ENCODE data around the gene STX8.

STX8 gene

DNA sequence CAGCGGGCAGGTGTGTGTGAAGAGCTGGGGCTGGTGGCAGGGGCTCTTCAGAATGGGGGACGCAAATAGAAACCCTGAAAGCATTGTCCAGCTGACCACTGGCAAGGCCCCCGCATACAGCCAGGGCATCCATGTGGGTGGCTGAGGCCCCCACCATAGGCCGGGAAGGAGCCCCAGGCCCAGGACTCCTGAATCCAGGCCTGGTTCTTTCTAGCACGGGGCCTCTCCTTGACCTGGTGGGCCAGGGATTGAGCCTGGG lies 353.8 kb downstream of the STX8 start:
- H3K4me3 ChIP-seq (ENCODE audit: low read depth, low read length), result no peak overlapping the region
- POLR2A ChIA-PET, result no interaction called here
- no peak for DNase-seq (ENCODE audit: low read depth, low spot score)
- TF ChIP-seq, protein P1, sequence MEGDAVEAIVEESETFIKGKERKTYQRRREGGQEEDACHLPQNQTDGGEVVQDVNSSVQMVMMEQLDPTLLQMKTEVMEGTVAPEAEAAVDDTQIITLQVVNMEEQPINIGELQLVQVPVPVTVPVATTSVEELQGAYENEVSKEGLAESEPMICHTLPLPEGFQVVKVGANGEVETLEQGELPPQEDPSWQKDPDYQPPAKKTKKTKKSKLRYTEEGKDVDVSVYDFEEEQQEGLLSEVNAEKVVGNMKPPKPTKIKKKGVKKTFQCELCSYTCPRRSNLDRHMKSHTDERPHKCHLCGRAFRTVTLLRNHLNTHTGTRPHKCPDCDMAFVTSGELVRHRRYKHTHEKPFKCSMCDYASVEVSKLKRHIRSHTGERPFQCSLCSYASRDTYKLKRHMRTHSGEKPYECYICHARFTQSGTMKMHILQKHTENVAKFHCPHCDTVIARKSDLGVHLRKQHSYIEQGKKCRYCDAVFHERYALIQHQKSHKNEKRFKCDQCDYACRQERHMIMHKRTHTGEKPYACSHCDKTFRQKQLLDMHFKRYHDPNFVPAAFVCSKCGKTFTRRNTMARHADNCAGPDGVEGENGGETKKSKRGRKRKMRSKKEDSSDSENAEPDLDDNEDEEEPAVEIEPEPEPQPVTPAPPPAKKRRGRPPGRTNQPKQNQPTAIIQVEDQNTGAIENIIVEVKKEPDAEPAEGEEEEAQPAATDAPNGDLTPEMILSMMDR (IDR thresholded peaks at IDR 0.05; ENCODE audit: insufficient read depth, low read length, missing control alignments), result no peak
- CTCF ChIA-PET, result no interaction called here

DNA sequence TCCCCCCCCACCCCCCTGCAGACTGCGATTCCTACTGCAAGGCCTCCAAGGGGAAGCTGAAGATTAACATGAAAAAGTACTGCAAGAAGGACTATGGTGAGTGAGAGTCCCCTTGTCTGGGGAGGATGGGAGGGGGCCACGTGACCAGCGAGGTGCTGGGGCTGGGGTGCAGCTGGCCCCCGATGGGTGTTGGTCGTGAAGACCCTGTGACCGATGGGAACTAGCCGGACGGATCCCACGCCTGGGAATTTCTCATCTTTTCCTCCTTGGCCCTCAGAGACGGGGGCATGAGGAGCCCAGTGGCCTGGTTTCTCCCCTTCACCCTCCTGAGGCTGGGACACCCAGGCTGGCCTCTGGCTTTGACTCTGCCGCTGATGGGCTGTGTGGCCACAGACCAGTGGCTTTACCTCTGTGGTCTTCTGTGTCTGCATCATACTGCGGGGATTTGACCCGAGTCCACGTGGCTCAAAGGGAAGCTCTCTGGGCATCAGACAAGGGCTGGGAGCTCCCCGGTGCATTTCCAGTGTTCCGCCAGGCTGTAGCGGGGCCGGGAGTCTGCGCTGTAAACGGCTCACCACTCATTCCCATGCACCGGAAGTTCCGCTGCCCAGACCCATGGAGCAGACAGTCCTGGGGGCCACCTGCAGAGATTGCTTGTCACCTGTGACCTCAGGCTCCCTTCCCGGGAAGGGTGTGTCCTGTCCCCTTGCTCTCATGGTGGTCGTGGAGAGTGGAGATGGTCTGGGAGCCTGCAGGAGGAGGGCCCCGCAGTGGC lies 354.3 kb downstream of the STX8 start:
- TF ChIP-seq, protein P1 (IDR thresholded peaks at IDR 0.05; ENCODE audit: insufficient read depth, low read length, missing control alignments), result no peak
- no peak for DNase-seq (ENCODE audit: low read depth, low spot score)
- H3K4me3 ChIP-seq (ENCODE audit: low read depth, low read length), result no peak overlapping the region
- ChIA-PET CTCF (no interaction called here), POLR2A (no interaction called here)

DNA sequence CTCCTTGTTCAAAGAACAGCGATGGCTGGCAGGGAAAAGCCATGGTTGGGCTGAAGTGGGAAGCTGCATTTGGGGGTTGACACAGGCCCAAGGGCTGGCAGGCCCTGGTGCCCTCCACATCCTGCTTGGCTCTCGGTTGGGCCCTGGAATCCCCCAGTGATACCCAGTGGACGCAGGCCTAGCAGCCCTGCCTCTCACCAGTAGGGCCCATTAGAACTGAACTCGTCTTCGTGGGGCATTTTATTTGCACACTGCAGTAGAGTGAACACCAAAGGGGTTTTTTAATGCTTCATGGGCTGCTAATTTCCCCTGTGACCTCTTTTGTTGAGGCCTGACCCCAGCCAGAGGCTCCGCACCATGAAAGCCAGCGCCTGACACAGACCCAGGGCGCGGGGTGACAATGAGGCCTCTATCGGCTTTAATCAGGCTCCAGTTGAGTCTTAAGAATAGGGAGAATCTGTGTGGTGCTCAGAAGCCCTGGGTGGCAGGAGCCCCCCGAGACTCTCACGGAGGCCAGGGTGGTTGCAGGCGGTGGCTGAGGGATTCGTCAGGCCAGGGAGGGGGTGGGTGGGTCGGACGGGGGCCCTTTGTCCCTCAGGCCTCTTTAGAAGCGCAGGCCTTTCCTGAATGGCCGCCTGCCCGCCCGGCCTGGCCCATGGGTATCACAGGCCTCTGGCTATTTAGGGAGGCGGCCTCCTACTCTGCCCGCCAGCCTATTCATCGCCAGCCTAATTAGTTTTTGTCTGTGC lies 355.0 kb downstream of the STX8 start:
- no peak for DNase-seq (ENCODE audit: low read depth, low spot score)
- ChIA-PET POLR2A (no interaction called here), CTCF (no interaction called here)
- no peak overlapping the region for H3K4me3 ChIP-seq (ENCODE audit: low read depth, low read length)
- TF ChIP-seq, protein P1 (IDR thresholded peaks at IDR 0.05; ENCODE audit: insufficient read depth, low read length, missing control alignments), result no peak

DNA sequence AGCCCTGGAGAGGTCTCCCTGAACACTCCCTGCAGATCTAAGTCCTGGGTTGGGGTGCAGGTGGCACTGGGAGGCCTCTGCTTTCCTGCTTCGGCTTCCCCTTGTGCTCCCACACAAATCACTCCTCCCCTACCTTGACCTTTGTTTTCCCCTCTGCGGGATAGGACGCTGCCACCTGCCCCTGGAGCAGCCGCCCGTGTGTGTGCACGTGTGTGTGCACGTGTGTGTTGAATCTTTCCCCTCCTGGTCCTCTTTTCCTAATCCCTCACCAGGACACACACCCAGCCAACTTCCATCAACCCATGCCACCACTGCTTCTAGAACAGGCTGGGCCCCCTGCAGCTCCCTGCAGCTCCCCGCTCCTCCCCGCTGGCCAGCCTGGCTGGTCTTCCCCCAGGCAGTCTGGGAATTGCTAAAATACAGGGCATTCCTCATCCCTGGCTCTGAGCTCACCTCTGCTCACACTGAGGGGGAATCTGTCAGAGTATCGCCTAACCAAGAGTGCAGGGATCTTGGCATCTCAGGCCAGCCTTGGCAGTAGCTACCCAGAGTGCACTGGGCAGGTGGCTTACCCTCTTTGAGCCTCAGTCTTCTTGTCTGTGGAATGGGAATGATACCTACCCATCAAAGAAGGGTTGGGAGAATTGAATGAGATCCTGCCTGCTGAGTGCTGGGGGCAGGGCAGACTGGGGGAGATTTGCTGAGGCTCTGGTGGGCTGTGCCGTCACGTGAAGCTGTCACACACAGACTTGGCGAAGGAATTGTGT lies 355.8 kb downstream of the STX8 start:
- TF ChIP-seq, protein P1 (IDR thresholded peaks at IDR 0.05; ENCODE audit: insufficient read depth, low read length, missing control alignments), result no peak

DNA sequence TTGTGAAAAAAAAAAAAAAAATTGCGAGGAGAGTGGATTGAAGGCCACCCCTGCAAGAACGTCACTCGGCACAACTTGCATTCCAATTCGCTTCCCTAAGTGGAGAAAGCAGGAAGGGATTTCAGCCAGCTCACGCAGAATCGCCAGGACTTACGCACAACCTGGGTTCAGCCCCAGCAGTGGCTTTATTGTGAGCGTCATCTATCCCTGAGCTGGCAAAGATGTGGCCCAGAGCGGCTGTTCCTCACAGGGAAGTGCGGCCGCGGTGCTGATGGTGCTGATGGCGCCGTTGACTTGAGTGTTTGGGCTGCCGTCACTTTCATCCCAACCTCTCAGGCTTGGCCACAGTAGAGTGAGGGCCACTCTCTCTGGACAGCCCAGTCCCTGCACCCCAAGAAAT lies 356.7 kb downstream of the STX8 start:
- CTCF ChIA-PET, result interaction anchor here (1.0 kb wide), 1 partner anchor 54 kb away, joined by 3 read pairs; no protein-coding TSS in a partner anchor
- no peak for DNase-seq (ENCODE audit: low read depth, low spot score)
- no peak overlapping the region for H3K4me3 ChIP-seq (ENCODE audit: low read depth, low read length)
- TF ChIP-seq, protein P1 (IDR thresholded peaks at IDR 0.05; ENCODE audit: insufficient read depth, low read length, missing control alignments), result no peak
- POLR2A ChIA-PET, result no interaction called here

More for the DNA sequence above, 355.8 kb downstream of the STX8 start:
- CTCF ChIA-PET, result interaction anchor here (1.0 kb wide), 1 partner anchor 53 kb away, joined by 3 read pairs; no protein-coding TSS in a partner anchor
- DNase-seq (ENCODE audit: low read depth, low spot score), result no peak
- POLR2A ChIA-PET, result no interaction called here
- H3K4me3 ChIP-seq (ENCODE audit: low read depth, low read length), result no peak overlapping the region

DNA sequence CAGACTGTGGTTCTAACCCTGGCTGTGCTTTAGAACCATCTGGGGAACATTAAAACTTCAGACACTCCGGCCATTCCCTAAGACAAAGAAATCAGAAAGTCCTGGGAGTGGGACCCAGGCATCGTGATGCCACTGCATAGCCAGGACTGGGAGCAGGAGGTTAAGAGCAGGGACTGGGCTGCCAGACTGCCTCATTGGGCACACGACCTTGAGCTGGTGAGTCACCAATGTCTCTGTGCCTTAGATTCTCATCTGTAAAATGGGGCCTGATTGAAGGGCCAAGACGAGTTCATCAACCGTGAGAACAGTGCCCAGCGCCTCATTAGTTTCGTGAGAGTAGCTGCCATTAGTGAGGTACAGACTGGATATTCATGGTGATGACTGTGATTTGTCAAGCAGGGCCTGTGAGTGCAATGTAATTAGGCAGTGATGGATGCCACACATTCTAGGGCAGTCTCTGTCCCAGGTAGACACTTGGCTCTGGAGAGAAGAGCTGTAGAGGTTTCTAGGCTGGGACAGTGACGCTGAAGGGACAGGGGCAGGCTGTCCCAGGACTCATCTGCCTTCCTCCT lies 357.5 kb downstream of the STX8 start:
- no peak for DNase-seq (ENCODE audit: low read depth, low spot score)
- TF ChIP-seq, protein P1 (IDR thresholded peaks at IDR 0.05; ENCODE audit: insufficient read depth, low read length, missing control alignments), result no peak
- H3K4me3 ChIP-seq (ENCODE audit: low read depth, low read length), result no peak overlapping the region
- CTCF ChIA-PET, result no interaction called here
- POLR2A ChIA-PET, result no interaction called here

Data from AG04449 (cell line).